ENCODE measurements around the gene PSME1. TPM values are rescaled to one million over a fixed set of nuclear protein-coding genes. Genes with fewer than 3 reads are reported as not detected.
"Not testable (repeated sequence)": the region's sequence is repeated elsewhere in the genome, so short reads cannot be mapped to it uniquely, and the experiment has no call there.

Gene PSME1
- total RNA-seq, 2 experiments from 2014 or later, result 498 to 547 TPM

- ChIA-PET CTCF (interaction anchor here (1.3 to 9.6 kb wide), 2 partner anchors 10 to 18 kb away, joined by 7 to 138 read pairs; partner anchors contain the start of genes DCAF11 and NRL), POLR2A (no interaction called here)
- Mint-ChIP-seq H3K27ac (peak overlapping the region; percentile 73), H3K9me3 (no peaks in the 10 kb centered on the region), H3K4me1 (peaks cover 31% of the 10 kb centered on the region), H3K27me3 (no peaks in the 10 kb centered on the region), H3K4me3 (peak overlapping the region; percentile 55), H3K36me3 (ENCODE audit: low read depth) (peaks cover 44% of the 10 kb centered on the region)
- no peak for DNase-seq
Observed at GRCh38 chr14:24096545-24097181, 39.3 kb upstream of the PSME1 start.

- no peak for DNase-seq
- CTCF ChIA-PET, result interaction anchor here (0.6 to 9.6 kb wide), 5 partner anchors 8 to 267 kb away, joined by 3 to 138 read pairs (median 3); partner anchors contain the start of genes DCAF11 and NRL
- no peak overlapping the region for H3K27ac Mint-ChIP-seq
- no peaks in the 10 kb centered on the region for H3K9me3 Mint-ChIP-seq
- H3K27me3 Mint-ChIP-seq, result no peaks in the 10 kb centered on the region
- H3K36me3 Mint-ChIP-seq (ENCODE audit: low read depth), result peaks cover 51% of the 10 kb centered on the region
- no peak overlapping the region for H3K4me3 Mint-ChIP-seq
- POLR2A ChIA-PET, result no interaction called here
- peaks cover 20% of the 10 kb centered on the region for H3K4me1 Mint-ChIP-seq
Observed at GRCh38 chr14:24098229-24098926, 37.6 kb upstream of the PSME1 start.

GRCh38 chr14:24098927-24099813 is 36.8 kb upstream of the PSME1 start:
- no peak for DNase-seq
- Mint-ChIP-seq H3K4me3 (no peak overlapping the region), H3K27me3 (no peaks in the 10 kb centered on the region), H3K27ac (no peak overlapping the region), H3K9me3 (no peaks in the 10 kb centered on the region), H3K36me3 (ENCODE audit: low read depth) (peaks cover 59% of the 10 kb centered on the region), H3K4me1 (peaks cover 15% of the 10 kb centered on the region)
- POLR2A ChIA-PET, result no interaction called here
- CTCF ChIA-PET, result interaction anchor here (0.7 to 9.6 kb wide), 2 partner anchors 7 to 18 kb away, joined by 3 to 138 read pairs; no protein-coding TSS in a partner anchor

GRCh38 chr14:24100197-24100981 is 35.6 kb upstream of the PSME1 start:
- H3K9me3 Mint-ChIP-seq, result no peaks in the 10 kb centered on the region
- ChIA-PET CTCF (interaction anchor here (0.9 to 1.4 kb wide), 2 partner anchors 8 to 10 kb away, joined by 3 read pairs; no protein-coding TSS in a partner anchor), POLR2A (no interaction called here)
- DNase-seq, result no peak
- H3K36me3 Mint-ChIP-seq (ENCODE audit: low read depth), result peaks cover 60% of the 10 kb centered on the region
- H3K27me3 Mint-ChIP-seq, result no peaks in the 10 kb centered on the region
- H3K4me3 Mint-ChIP-seq, result no peak overlapping the region
- peaks cover 13% of the 10 kb centered on the region for H3K4me1 Mint-ChIP-seq
- H3K27ac Mint-ChIP-seq, result peak overlapping the region; percentile 29

- H3K4me1 Mint-ChIP-seq, result peaks cover 11% of the 10 kb centered on the region
- no peak for DNase-seq
- H3K36me3 Mint-ChIP-seq (ENCODE audit: low read depth), result peaks cover 58% of the 10 kb centered on the region
- CTCF ChIA-PET, result interaction anchor here (0.9 to 1.4 kb wide), 2 partner anchors 8 to 10 kb away, joined by 3 read pairs; no protein-coding TSS in a partner anchor
- H3K27ac Mint-ChIP-seq, result no peak overlapping the region
- H3K27me3 Mint-ChIP-seq, result no peaks in the 10 kb centered on the region
- no peak overlapping the region for H3K4me3 Mint-ChIP-seq
- POLR2A ChIA-PET, result no interaction called here
- no peaks in the 10 kb centered on the region for H3K9me3 Mint-ChIP-seq
Observed at GRCh38 chr14:24100982-24101494, 35.0 kb upstream of the PSME1 start.

- no peak overlapping the region for H3K27ac Mint-ChIP-seq
- POLR2A ChIA-PET, result no interaction called here
Observed at GRCh38 chr14:24102357-24103048, 33.5 kb upstream of the PSME1 start.

GRCh38 chr14:24103451-24103850 is 32.5 kb upstream of the PSME1 start:
- CTCF ChIA-PET, result interaction anchor here (1.0 to 9.3 kb wide), 4 partner anchors 9 to 58 kb away, joined by 3 to 138 read pairs (median 6); partner anchors contain the start of genes IRF9 and PCK2
- H3K9me3 Mint-ChIP-seq, result no peaks in the 10 kb centered on the region
- POLR2A ChIA-PET, result no interaction called here
- no peak for DNase-seq
- no peak overlapping the region for H3K27ac Mint-ChIP-seq
- peaks cover 22% of the 10 kb centered on the region for H3K4me1 Mint-ChIP-seq
- H3K27me3 Mint-ChIP-seq, result no peaks in the 10 kb centered on the region
- no peak overlapping the region for H3K4me3 Mint-ChIP-seq
- H3K36me3 Mint-ChIP-seq (ENCODE audit: low read depth), result peaks cover 46% of the 10 kb centered on the region

More at GRCh38 chr14:24102357-24103048, 33.5 kb upstream of the PSME1 start:
- CTCF ChIA-PET, result interaction anchor here (0.6 to 9.3 kb wide), 6 partner anchors 8 to 169 kb away, joined by 3 to 138 read pairs (median 6); partner anchors contain the start of genes DCAF11, IRF9, NRL and PCK2
- Mint-ChIP-seq H3K36me3 (ENCODE audit: low read depth) (peaks cover 52% of the 10 kb centered on the region), H3K27me3 (no peaks in the 10 kb centered on the region), H3K4me1 (peaks cover 14% of the 10 kb centered on the region), H3K9me3 (no peaks in the 10 kb centered on the region), H3K4me3 (no peak overlapping the region)
- DNase-seq, result no peak

- Mint-ChIP-seq H3K36me3 (ENCODE audit: low read depth) (peaks cover 29% of the 10 kb centered on the region), H3K4me1 (peaks cover 37% of the 10 kb centered on the region), H3K27ac (peak overlapping the region; percentile 72)
- H3K9me3 Mint-ChIP-seq, DNase-seq, H3K4me3 Mint-ChIP-seq, POLR2A ChIA-PET, H3K27me3 Mint-ChIP-seq: not testable (repeated sequence)
- CTCF ChIA-PET, result interaction anchor here (0.8 to 9.3 kb wide), 3 partner anchors 12 to 26 kb away, joined by 3 to 138 read pairs (median 4); partner anchors contain the start of gene PCK2
Observed at GRCh38 chr14:24105609-24106239, 30.3 kb upstream of the PSME1 start.

GRCh38 chr14:24106672-24107271 is 29.2 kb upstream of the PSME1 start:
- DNase-seq, result no peak
- Mint-ChIP-seq H3K4me3 (no peak overlapping the region), H3K4me1 (peaks cover 42% of the 10 kb centered on the region), H3K27me3 (no peaks in the 10 kb centered on the region), H3K36me3 (ENCODE audit: low read depth) (peaks cover 25% of the 10 kb centered on the region), H3K27ac (no peak overlapping the region), H3K9me3 (no peaks in the 10 kb centered on the region)
- ChIA-PET CTCF (interaction anchor here (1.2 to 9.3 kb wide), 3 partner anchors 13 to 54 kb away, joined by 4 to 138 read pairs (median 33); partner anchors contain the start of genes IRF9 and PCK2), POLR2A (interaction anchor here (0.6 kb wide), 2 partner anchors 8 to 55 kb away, joined by 3 to 4 read pairs; no protein-coding TSS in a partner anchor)

GRCh38 chr14:24108336-24108874 is 27.6 kb upstream of the PSME1 start:
- H3K4me1 Mint-ChIP-seq, result peaks cover 44% of the 10 kb centered on the region
- POLR2A ChIA-PET, result interaction anchor here (0.9 to 1.1 kb wide), 3 partner anchors 14 to 138 kb away, joined by 3 to 13 read pairs (median 4); partner anchors contain the start of gene PCK2

More at GRCh38 chr14:24108336-24108874, 27.6 kb upstream of the PSME1 start:
- CTCF ChIA-PET, result interaction anchor here (0.5 to 9.3 kb wide), 37 partner anchors 8 to 1098 kb away, joined by 3 to 138 read pairs (median 3); partner anchors contain the start of genes CARMIL3, DHRS4L2, EMC9 and IRF9
- Mint-ChIP-seq H3K27me3 (no peaks in the 10 kb centered on the region), H3K36me3 (ENCODE audit: low read depth) (peaks cover 19% of the 10 kb centered on the region), H3K27ac (peak overlapping the region; percentile 96), H3K4me3 (no peak overlapping the region), H3K9me3 (no peaks in the 10 kb centered on the region)
- no peak for DNase-seq
